ENCODE data around the gene ANKH.

ANKH gene

DNA sequence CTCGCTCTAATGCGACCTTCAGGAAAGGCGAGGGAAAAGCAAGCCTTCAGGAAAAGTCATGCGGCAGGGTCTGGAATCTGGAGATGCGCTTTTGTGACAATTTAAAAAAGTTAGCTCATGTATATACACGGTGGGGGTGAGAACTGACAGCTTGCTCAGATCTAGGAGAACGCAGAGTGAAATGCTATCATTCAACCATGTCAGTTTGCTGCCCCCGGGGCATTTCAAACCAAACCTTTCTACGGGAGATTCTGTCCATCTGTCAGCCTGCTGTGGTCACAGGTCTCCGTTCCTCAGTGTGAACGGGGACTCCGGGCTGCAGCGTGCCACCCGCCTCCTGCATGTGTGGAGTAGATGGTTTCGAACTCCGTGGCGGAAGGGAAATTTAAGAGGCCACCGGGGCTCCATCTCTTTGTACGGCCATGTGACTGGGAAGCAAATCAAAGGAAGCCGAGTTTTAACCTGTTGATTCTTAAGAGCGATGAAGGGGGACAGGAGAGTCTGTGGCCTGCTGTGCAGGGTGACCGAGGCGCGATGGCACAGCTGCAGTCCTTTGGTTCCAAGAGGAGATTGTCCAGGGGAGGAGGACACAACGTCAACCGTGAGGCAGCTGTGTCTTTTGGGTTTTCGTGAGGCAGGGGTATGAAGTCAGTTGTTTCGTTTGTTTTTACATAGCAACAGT is 161.1 kb downstream of the ANKH start:
- no peak for DNase-seq

DNA sequence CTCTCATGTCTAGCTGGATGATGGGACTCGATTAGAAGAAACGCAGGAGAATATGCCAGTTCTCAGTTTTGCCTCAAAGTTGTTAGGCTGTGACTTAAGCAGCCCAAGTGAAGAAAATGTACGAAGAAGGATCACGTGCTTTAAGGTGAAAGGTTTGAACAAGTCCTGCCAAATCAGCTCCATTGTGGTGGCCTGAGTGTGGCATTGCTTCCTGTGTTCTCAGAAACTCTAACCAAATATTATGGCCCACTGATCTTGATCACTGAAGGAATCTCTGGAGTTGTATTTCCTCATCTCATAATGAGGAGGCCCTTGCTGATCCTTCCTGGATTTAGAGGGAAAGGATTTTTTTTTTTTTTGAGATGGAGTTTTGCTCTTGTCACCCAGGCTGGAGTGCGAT is 163.0 kb downstream of the ANKH start:
- DNase-seq: no peak

DNA sequence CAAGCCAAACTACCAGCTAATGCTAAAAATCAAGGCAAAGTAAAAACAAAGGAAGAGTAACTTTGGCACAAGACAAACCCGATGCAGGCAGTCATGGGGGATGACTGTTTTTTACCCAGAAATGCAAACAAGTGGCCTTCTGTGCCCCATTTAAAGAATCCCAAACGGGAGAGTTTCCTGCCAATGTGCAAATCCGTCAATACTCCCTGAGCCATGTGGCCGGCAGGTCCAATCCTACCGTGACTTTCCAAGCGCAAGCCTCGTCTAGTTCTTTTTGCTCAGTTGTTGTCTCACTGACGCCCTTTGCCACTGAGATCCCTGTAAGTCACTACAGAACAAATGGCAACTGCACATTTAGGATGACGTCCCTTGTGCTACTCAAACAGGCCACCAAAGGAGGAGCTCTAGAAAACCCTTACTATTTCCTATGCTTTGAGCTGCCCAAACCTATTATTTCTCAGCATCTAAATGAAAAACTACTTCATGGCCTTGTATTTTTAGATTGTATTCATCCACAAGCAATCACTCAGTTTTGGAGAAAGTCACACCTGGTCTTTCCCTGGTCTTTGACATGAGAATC is 163.7 kb downstream of the ANKH start:
- DNase-seq: no peak

DNA sequence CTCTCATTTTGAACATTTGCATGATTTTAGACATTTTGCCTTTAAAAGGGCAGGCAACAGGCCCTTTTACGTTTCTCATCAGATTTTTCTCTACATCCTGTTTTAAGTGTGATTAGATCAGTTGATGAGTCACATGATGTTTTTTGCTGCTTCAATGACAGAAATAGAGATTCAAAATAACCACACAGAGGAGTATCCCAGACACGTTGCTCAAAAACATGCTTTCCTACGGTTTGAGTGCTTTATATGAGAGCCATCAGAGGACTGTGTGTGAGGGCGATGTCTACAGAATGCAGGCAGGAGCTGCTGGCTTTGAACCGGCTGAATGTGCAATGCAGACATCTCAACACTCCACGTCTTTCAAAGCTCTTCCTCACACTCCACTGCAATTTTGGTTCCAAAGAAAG is 165.0 kb downstream of the ANKH start:
- peak in 1 of 2 donors; percentile 80 for DNase-seq

DNA sequence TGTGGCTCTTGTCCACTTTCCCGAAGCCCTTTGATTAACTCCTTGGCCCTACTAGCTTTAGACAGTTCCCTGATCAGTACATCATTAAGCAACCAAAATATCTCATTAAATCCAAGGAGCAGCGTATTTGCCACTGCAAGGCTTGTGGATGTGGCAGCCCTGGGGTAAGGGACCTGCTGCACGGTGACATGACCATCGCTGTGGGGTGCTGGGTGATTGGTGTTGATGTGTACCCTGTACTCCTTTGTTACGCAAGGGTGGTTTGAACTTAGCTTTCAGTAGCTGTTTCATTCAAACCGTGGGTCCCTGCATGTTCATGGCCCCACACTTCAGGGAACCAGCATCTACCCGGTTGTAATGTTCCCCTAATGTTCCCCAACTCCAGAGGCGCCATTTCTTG is 166.0 kb downstream of the ANKH start:
- no peak for DNase-seq

DNA sequence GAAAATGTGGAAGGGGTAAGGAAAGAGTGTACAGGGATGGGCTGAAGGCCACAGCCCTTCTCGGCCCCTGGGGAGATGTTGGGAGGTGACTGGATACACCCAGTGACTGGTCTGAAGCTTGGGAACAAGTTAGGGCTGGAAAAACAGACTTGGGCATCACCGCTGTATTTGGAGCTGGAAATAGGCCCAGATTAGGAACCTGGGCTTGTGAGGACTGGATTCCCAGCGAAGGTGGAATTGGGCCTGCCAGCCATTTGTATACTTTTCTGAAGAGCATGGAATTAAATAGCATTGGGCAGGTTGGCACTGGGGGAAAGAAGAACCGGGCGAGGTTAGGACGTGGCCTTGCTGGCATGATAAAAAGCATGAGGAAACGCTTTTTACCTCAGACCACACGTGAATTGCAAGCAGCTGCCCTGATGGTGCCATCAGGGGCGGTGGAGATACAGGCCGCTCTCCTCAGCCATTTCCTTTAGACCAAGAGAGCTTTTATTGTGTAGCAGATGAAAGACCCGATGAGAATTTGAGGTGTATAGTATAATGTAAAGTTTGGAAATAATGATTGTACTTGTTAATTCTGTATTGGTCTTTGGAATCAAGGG is 169.2 kb downstream of the ANKH start:
- no peak for DNase-seq

DNA sequence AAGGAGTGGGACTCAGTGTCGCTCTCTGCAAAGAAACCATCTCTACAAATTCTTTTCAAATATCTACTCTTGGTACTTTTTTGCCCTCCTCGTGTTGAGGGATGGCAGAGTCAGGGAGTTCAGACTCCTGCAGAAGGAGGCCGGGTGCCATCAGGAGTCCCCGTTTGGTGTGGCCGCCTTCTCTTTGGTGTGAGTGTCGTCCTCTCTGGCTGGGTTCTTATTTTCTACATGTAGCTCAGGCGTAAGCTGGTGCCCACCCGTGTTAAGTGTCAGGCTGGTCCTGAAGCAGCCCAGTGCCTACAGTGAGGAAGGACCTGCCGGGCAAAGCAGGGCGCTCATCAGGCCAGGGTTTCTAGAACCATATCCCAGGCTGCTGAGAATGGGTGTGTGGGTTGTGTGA is 170.0 kb downstream of the ANKH start:
- DNase-seq: no peak

DNA sequence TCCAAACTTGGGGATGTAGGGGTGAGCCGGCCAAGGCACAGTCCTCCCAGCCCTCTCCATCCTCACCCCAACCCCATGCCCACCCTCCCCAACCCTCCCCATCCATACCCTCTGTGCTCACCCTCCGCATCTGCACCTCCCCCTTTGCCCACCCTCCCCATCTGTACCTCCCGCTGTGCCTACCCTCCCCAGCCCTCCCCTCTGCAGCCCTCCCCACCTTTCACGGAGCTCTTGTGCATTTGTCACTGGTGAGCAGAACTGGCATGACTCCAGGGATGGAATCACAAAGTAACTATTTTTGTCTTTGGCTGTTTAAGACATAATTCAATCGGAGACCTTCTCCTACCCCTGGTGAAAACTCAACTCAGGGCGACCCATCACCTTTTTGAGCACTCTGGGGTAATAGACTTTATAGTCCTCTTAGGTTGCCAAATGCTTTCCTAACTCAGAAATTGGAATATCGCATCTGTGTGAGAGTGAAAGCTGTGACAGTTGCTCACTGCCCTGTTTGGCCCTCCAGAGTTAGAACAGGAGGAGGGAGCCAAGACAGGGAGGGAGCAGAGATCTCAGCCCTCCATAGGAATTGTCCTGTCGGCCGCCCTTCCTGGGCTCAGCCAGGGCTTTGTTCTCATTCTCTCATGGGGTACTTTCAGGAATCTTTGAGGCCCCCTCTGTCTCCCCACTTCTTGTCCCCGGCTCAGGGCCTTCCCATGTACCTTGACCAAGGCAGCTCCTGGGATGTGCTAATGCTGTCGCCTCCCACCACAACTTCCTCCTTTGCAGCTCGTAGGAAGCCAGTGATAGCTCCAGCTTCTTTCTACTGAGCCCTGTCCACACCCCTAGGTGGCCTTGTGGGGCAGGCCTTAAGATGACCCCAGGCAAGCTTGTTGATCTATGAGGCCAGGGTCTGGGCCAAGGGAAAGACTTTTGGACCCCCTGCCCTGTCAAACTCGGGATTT is 170.8 kb downstream of the ANKH start:
- DNase-seq: peak in 1 of 2 donors; percentile 11

DNA sequence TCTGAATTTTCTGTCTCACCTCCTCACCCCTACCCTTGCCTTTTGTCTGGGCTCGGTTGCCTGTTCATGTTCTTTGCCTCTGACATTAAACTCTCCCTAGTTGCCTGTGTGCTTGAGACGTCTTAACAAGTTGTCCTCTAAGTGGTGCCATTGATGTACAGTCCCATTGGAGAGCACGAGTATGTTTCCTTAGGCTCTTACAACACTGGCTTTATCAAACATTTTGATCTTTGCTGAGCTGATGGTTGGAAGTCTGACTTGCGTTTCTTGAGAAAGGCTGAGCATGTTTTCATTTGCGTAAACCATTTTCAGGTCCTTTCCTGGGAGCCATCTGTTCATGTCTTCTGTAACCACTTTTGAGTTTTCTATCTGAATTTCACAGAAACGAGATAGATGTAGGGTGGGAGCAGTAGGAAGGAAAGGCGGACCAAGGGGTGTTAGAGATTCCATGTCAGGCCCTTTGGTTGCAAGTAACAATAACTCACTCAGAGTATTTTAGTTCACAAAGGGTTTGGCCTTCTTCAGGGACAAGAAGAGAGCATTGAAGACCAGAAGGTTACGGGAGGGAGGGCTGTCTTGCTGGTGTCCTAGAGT is 171.7 kb downstream of the ANKH start:
- no peak for DNase-seq

DNA sequence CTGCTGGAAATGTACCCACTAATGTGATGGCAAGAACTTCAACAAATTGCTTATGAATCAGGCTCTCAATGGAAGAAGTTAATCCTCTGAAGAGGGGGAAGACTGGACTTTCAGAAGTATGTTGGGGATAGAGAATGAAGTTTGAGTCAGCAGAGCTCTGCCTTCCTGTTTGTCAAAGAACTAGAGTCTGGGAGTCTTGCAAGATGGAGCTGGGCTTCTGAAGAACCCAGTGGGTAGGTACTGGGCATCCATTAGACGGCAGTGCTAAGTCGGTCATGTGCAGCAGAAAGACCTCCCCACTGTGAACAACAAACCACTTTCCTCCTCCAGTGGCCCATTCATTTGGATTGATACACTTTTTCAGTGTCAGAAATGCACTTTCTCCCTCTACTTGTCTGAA is 172.4 kb downstream of the ANKH start:
- no peak for DNase-seq

DNA sequence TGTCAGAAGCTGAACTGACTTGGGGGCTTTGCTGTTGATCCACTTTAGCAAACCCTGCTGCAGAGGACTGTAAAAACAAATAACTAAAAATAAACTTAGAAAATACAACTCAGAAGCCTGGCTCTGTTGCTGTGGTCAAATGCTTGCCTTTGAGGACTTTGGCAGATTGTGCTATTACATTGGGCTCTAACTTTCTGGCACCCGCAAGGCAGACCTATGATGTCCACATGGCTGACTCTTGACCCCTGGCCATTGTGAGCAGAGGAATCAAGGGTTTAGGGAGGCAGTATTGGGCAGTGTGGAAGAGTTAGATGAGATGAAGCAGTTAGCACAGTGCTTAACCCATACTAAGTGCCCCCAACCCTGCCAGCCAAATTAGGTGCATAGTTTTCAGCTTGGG is 173.1 kb downstream of the ANKH start:
- no peak for DNase-seq

DNA sequence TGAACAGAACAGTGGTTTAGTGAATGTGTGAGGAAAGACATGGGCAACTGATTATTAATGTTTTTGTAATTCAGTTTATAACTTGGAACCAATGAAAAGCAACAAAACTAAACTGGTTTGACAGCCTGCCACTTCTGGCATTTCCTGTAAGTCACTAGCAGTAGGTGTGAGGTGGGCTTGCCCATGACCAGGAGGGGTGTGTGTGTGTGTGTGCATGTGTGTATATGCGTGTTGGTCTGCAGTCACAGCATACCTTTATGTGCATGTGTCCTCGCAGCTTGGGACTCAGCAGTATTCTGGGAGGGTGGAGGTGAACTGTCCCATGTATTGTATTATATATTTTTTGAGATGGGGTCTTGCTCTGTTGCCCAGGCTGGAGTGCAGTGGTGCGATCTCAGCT is 174.7 kb downstream of the ANKH start:
- DNase-seq: no peak

DNA sequence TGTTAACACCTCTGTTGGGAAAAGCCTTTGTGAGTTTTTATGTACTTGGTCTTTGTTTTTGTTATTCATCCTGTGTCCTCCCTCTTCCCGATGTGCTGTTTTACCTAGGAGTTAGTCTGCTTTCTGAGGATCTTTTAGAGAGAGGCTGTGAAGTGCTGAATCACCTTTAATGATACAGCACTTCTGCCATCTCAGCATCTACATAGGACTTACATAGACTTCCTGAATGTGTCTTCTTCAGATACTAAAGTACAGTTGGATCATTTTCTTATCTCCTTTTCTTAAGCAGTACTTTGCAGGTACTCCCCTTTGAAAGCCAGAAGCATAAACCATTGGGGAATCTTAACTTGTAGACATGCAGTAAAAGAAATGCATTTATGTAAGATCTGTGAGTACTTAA is 175.5 kb downstream of the ANKH start:
- DNase-seq: no peak

DNA sequence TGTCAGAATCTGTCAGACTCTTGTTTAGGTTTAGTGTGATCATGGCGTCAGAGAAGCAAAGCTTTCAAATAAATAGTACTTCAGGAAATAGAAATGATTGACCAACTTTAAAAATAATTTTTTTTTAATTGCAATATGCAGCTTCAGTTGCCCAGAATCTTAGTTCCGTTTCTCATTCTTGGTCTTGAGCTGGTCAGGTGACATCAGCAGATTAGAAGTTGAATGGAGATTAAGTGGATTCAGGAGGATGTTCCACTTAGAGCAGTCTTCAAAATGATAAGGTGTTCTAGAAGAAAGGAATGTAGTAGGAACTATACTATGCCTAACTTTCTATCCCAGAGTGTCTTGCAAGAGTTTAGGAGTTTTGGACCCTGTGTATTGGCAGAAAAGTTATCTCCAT is 176.4 kb downstream of the ANKH start:
- no peak for DNase-seq

DNA sequence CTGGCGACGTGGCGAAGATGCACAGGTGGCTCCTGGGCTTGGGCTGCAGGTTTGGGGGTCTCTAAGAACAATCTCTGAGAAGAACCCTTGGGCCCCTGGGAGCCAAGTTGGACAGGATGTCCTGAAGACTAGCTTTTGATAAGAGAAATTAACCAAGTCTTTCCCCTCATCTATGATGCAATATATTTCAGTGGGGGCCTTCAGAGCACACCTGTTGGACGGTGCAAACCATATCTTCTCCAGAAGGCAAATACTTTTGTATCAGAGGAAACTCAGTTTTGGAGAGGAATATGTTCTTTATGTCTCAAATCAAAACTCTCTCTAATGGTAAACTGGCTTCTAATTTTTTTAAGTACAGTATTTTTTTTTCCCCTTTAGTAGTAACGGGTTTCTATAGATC is 178.5 kb downstream of the ANKH start:
- DNase-seq: no peak

DNA sequence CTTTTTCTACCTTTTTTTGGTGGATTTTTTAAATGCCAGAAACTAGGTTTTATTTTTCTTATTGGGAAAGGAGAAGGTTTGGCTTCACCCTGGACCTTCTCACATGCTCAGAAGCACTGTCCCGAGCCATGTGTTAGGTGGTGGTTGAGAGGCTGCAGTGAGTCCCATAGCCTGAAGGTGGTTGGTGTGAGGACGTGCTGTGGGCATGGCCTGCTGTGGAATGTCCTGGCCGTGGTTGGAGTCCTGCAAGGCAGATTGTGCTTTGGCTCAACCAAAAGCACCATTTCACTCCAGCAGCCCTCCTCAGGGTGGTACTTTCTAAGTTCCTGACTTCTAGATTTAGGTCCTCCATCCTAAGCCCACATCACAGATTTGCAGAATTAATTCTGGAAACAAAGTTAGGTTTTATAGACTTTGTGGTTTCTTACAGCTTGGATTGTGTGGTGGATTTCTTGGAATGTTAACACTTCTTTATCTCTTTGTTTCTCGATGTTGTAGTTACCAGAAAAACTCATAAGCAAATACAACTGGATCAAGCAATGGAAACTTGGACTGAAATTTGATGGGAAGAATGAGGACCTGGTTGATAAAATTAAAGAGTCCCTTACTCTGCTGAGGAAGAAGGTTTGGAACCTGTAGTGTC is 184.4 kb downstream of the ANKH start:
- DNase-seq: no peak

DNA sequence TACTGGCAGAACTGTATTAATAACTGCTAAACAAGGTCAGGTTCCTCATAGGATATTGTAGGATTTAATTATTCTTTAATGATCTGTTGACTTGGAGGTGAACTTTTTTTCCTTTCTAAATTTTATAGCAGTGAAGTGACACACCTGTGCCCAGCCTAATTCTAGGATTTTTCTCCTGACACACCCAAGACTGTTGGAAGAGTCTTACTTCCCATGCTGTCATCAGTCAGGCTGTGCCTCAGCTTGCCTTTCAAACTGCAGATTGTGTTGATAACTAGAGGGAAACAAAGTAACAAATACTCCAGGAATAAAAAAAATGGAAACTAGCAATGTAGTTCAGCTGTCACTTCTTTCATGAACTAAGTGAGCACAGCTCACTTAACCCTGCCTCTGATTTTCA is 185.1 kb downstream of the ANKH start:
- no peak for DNase-seq

DNA sequence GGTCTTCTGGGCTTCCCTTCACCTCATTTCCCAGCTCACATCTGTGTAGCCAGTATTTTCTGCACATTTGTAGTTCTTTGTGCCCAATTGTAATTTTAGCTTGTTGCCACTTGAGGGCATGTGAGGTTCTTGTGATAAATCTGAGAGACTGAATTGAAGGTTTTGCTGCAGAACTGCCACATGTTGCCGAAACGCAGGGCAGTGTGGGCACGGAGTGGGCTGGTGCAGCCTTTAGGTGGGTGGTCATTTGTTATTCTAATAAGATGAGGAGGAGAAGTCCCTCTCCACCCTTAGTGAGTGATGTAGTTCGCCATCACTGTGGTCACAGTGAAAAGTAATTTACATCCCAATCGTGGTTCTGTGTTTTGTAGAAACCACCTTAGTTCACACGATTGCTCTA is 185.8 kb downstream of the ANKH start:
- DNase-seq: peak in 1 of 2 donors; percentile 41

DNA sequence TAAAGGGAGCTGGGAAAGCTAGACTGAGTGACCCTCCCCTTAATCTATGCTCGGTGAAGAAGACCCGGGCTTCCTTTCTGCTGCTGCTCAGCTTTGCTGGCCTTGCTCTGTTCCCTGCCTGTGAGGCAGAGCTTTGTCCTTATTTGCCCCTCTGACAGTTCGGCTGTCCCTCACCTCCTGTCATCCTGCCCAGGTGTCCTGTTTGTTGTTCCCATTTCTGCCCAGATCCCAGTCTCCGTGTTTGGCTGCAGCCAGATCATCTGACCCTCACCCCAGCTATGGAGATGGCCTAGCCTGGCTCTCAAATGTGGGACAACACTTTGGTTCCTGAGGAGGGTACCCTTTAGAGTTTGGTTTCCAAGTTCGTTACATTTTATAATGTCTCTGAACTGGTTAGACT is 186.8 kb downstream of the ANKH start:
- no peak for DNase-seq

DNA sequence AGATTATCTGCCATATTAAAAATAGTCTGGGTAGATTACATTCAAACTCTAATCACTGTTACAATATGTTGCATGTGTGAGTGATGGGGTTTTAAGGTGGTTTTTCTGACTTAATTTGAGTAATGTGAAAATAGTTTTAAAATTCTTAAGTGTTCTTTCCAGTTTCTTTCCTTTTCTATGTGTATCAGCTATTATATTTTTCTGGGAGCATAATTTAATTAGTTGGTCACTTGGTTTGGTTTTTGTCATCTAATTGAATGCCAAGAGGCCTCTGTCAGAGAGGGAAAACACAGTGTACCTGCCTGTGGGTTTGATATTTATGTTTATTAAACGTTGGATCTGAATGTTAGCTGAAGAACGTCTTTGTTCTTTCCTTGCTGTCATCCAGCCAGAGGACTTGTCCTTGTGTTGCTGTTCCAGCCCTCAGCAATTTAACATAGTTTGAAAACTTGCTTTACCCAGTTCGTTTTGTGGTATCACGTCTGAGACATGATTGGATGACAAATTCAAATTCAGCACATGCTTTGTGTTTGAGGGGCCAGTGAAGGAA is 187.6 kb downstream of the ANKH start:
- DNase-seq: no peak

DNA sequence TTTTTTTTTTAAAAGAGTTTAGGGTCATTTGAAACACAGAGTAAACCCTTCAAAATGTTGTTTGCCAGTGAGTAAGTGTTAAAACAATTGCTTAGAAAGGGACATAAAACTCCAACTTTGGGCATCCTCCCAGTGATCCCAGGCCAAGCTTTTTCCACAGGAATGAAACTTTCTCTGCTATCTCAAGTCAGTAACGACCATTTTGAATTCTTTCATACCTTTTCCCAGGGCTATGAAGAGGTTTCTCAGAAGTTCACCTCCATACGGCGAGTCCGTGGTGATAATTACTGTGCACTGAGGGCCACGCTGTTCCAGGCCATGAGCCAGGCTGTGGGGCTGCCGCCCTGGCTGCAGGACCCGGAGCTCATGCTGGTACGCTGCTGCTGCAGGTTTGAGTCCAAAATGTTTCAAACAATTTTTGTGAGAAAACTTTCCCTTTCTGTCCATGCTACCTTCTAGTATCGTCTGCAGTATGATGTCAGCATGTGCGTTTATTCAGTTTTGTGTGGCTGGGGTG is 190.3 kb downstream of the ANKH start:
- no peak for DNase-seq

DNA sequence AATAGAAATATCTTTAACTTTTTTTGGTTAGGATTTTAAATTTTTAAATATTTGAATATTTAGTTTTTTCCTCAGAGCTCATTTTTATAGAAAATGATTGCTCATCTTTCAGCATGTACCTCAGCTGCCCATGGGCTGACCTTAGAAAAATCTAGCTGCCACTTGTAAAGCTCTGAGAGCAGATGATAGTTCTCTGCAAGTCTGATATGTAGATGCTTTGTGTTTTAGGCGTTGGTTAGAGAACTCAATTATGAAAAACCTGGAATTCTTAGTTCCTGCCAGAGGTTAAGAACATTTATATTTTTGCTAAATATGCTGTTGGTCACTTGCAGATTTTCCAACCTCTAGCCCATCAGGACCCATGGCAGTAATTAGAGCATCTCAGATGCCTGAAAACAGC is 192.0 kb downstream of the ANKH start:
- DNase-seq: no peak
